SK-N-SH treated with all-trans-retinoic acid at 6 μM for 48 hours (cell line): ENCODE measurements around the gene ATOH7.
"Not testable (repeated sequence)": the region's sequence is repeated elsewhere in the genome, so short reads cannot be mapped to it uniquely, and the experiment has no call there.

ENCODE experiments used
- ATAC-seq: fragments of 200-7000 bp; cut with Tn5 transposase; 3 replicates; pipeline ENCODE4 v1.9.1; 2020; ENCODE audit warnings: mild to moderate bottlenecking, moderate library complexity
- ARNTL ChIP-seq: fragments of 450-650 bp; formaldehyde crosslinking; IDR thresholded peaks from 2 replicates; pipeline ENCODE4 v1.5.0; 2020; ENCODE audit warnings: low read depth, mild to moderate bottlenecking, moderate library complexity, borderline replicate concordance
- BACH2 ChIP-seq: fragments of 250-450 bp; sonication (Bioruptor Pico); IDR thresholded peaks from 2 replicates; pipeline ENCODE4 v1.9.0; 2021; ENCODE audit warnings: mild to moderate bottlenecking, borderline replicate concordance
- CREB5 ChIP-seq: fragments of 250-450 bp; sonication (Bioruptor Pico); IDR thresholded peaks from 2 replicates; pipeline ENCODE4 v1.5.1; 2020; ENCODE audit warnings: low read depth, mild to moderate bottlenecking, moderate library complexity
- CSDC2 ChIP-seq: fragments of 250-450 bp; sonication (Bioruptor Pico); IDR thresholded peaks from 2 replicates; pipeline ENCODE4 v1.5.0; 2020; ENCODE audit warnings: mild to moderate bottlenecking, moderate library complexity
- CSRNP3 ChIP-seq: fragments of 250-450 bp; sonication (Bioruptor Pico); IDR thresholded peaks from 2 replicates; pipeline ENCODE4 v1.5.1; 2021; ENCODE audit warnings: mild to moderate bottlenecking, moderate library complexity
- ESRRG ChIP-seq: fragments of 250-450 bp; sonication (Bioruptor Pico); IDR thresholded peaks from 2 replicates; pipeline ENCODE4 v1.6.1; 2021; ENCODE audit warnings: mild to moderate bottlenecking
- GLIS3 ChIP-seq: fragments of 250-450 bp; sonication (Bioruptor Pico); IDR thresholded peaks from 2 replicates; pipeline ENCODE4 v1.5.0; 2020; ENCODE audit warnings: mild to moderate bottlenecking, moderate library complexity
- ISL1 ChIP-seq: fragments of 250-450 bp; sonication (Bioruptor Pico); IDR thresholded peaks from 2 replicates; pipeline ENCODE4 v2.1.2; 2022; ENCODE audit warnings: mild to moderate bottlenecking, moderate library complexity
- OSR1 ChIP-seq: fragments of 250-450 bp; sonication (Bioruptor Pico); IDR thresholded peaks from 2 replicates; pipeline ENCODE4 v1.8.0; 2022; ENCODE audit warnings: moderate library complexity, mild to moderate bottlenecking, inconsistent platforms
- PATZ1 ChIP-seq: fragments of 250-450 bp; sonication (Bioruptor Pico); IDR thresholded peaks from 2 replicates; pipeline ENCODE4 v1.8.0; 2020; ENCODE audit warnings: mild to moderate bottlenecking, moderate library complexity, borderline replicate concordance
- POU6F1 ChIP-seq: fragments of 250-450 bp; sonication (Bioruptor Pico); IDR thresholded peaks from 2 replicates; pipeline ENCODE4 v1.8.0; 2021; ENCODE audit warnings: low read depth, mild to moderate bottlenecking, moderate library complexity, borderline replicate concordance
- PPARA ChIP-seq: fragments of 250-450 bp; sonication (Bioruptor Pico); IDR thresholded peaks from 2 replicates; pipeline ENCODE4 v1.5.0; 2020; ENCODE audit warnings: mild to moderate bottlenecking, borderline replicate concordance
- SNAI2 ChIP-seq: fragments of 250-450 bp; sonication (Bioruptor Pico); IDR thresholded peaks from 2 replicates; pipeline ENCODE4 v1.5.0; 2020; ENCODE audit warnings: mild to moderate bottlenecking, moderate library complexity
- TCF4 ChIP-seq: fragments of 250-450 bp; sonication (Bioruptor Pico); IDR thresholded peaks from 2 replicates; pipeline ENCODE4 v1.8.0; 2021; ENCODE audit warnings: mild to moderate bottlenecking, moderate library complexity, borderline replicate concordance
- TOX ChIP-seq: fragments of 250-450 bp; sonication (Bioruptor Pico); IDR thresholded peaks from 2 replicates; pipeline ENCODE4 v1.8.0; 2021; ENCODE audit warnings: mild to moderate bottlenecking, moderate library complexity, borderline replicate concordance
- TSHZ2 ChIP-seq: fragments of 250-450 bp; sonication (Bioruptor Pico); IDR thresholded peaks from 2 replicates; pipeline ENCODE4 v1.5.0; 2020; ENCODE audit warnings: mild to moderate bottlenecking, moderate library complexity
- ZC3H10 ChIP-seq: fragments of 250-450 bp; sonication (Bioruptor Pico); IDR thresholded peaks from 2 replicates; pipeline ENCODE4 v1.5.1; 2021; ENCODE audit warnings: mild to moderate bottlenecking, moderate library complexity
- ZFP3 ChIP-seq: fragments of 250-450 bp; sonication (Bioruptor Pico); IDR thresholded peaks from 2 replicates; pipeline ENCODE4 v1.5.0; 2020; ENCODE audit warnings: mild to moderate bottlenecking, moderate library complexity
- ZFP30 ChIP-seq: fragments of 450-650 bp; formaldehyde crosslinking; IDR thresholded peaks from 2 replicates; pipeline ENCODE4 v1.5.0; 2022; ENCODE audit warnings: mild to moderate bottlenecking, moderate library complexity
- ZNF8 ChIP-seq: fragments of 450-650 bp; formaldehyde crosslinking; IDR thresholded peaks from 2 replicates; pipeline ENCODE4 v1.5.0; 2020; ENCODE audit warnings: mild to moderate bottlenecking, moderate library complexity

The ATOH7 gene

GRCh38 chr10:68196701-68197100 lies 35.2 kb downstream of the ATOH7 start:
- no peak for ATAC-seq
- TF ChIP-seq BACH2 (CRISPR knock-in tag) = no peak
- no peak for TF ChIP-seq TOX (CRISPR knock-in tag)
- no peak for TF ChIP-seq ESRRG
- TF ChIP-seq ZFP30 = no peak
- TF ChIP-seq POU6F1 (CRISPR knock-in tag) = no peak
- no peak for TF ChIP-seq CREB5 (CRISPR knock-in tag)
- TF ChIP-seq ZNF8 = no peak
- no peak for TF ChIP-seq ZC3H10 (CRISPR knock-in tag)
- no peak for TF ChIP-seq SNAI2
- TF ChIP-seq PATZ1 (CRISPR knock-in tag) = no peak
- TF ChIP-seq GLIS3 = no peak
- TF ChIP-seq TCF4 (CRISPR knock-in tag) = no peak
- no peak for TF ChIP-seq OSR1 (CRISPR knock-in tag)
- TF ChIP-seq CSDC2 (CRISPR knock-in tag) = no peak
- TF ChIP-seq, all 23 proteins: peak for 0

GRCh38 chr10:68195776-68196175 lies 36.1 kb downstream of the ATOH7 start:
- not testable (repeated sequence) for ATAC-seq

GRCh38 chr10:68194290-68194689 lies 37.6 kb downstream of the ATOH7 start:
- no peak for ATAC-seq

GRCh38 chr10:68192113-68192512 lies 39.8 kb downstream of the ATOH7 start:
- no peak for ATAC-seq
- TF ChIP-seq OSR1 (CRISPR knock-in tag) (no peak), BACH2 (CRISPR knock-in tag) (no peak), ZC3H10 (CRISPR knock-in tag) (no peak), TSHZ2 (no peak), CSRNP3 (no peak), ZNF8 (no peak), ISL1 (CRISPR knock-in tag) (no peak), TCF4 (CRISPR knock-in tag) (no peak), ZFP30 (no peak)

More at GRCh38 chr10:68194290-68194689, 37.6 kb downstream of the ATOH7 start:
- TF ChIP-seq ZC3H10 (CRISPR knock-in tag) = no peak
- no peak for TF ChIP-seq ZNF8
- TF ChIP-seq ISL1 (CRISPR knock-in tag) = no peak
- no peak for TF ChIP-seq SNAI2
- no peak for TF ChIP-seq PPARA
- TF ChIP-seq ZFP3 = no peak
- TF ChIP-seq ZFP30 = no peak
- TF ChIP-seq TOX (CRISPR knock-in tag) = no peak
- no peak for TF ChIP-seq TSHZ2
- no peak for TF ChIP-seq ARNTL (CRISPR knock-in tag)
- TF ChIP-seq GLIS3 = no peak
